HG03575 (cell line): ENCODE data around the gene SLX4IP.

Experiments
- ATAC-seq: cut with Tn5 transposase; IDR thresholded peaks from one replicate; pipeline ENCODE4 v1.9.1; 2021; ENCODE audit not compliant: unreplicated experiment, insufficient number of reproducible peaks, low FRiP score; ENCODE audit errors: extremely low read depth

The SLX4IP gene

GRCh38 chr20:10487142-10488136 is 52.3 kb downstream of the SLX4IP start:
- no peak for ATAC-seq

GRCh38 chr20:10488534-10488933 is 53.4 kb downstream of the SLX4IP start:
- ATAC-seq: no peak

GRCh38 chr20:10489853-10490252 is 54.7 kb downstream of the SLX4IP start:
- no peak for ATAC-seq

- ATAC-seq: no peak
These were observed 55.2 kb downstream of the SLX4IP start for GRCh38 chr20:10490257-10490656.

GRCh38 chr20:10490706-10491105 is 55.6 kb downstream of the SLX4IP start:
- no peak for ATAC-seq

- no peak for ATAC-seq
These were observed 57.0 kb downstream of the SLX4IP start for GRCh38 chr20:10492065-10492464.

GRCh38 chr20:10492844-10493243 is 57.7 kb downstream of the SLX4IP start:
- no peak for ATAC-seq

- no peak for ATAC-seq
These were observed 60.1 kb downstream of the SLX4IP start for GRCh38 chr20:10495173-10495572.

- no peak for ATAC-seq
These were observed 61.4 kb downstream of the SLX4IP start for GRCh38 chr20:10496465-10496864.

GRCh38 chr20:10497283-10497682 is 62.2 kb downstream of the SLX4IP start:
- ATAC-seq: no peak

GRCh38 chr20:10497791-10498190 is 62.7 kb downstream of the SLX4IP start:
- ATAC-seq: no peak

- no peak for ATAC-seq
These were observed 63.1 kb downstream of the SLX4IP start for GRCh38 chr20:10498200-10498599.

GRCh38 chr20:10501402-10501801 is 66.3 kb downstream of the SLX4IP start:
- ATAC-seq: no peak

GRCh38 chr20:10502098-10502526 is 67.0 kb downstream of the SLX4IP start:
- no peak for ATAC-seq

GRCh38 chr20:10504608-10504993 is 69.5 kb downstream of the SLX4IP start:
- no peak for ATAC-seq

- no peak for ATAC-seq
These were observed 70.1 kb downstream of the SLX4IP start for GRCh38 chr20:10504994-10505730.

- ATAC-seq: no peak
These were observed 70.7 kb downstream of the SLX4IP start for GRCh38 chr20:10505827-10506226.

GRCh38 chr20:10507052-10507451 is 71.9 kb downstream of the SLX4IP start:
- no peak for ATAC-seq

- no peak for ATAC-seq
These were observed 73.0 kb downstream of the SLX4IP start for GRCh38 chr20:10508060-10508459.
